ENCODE data around the gene DHRS12.

The DHRS12 gene

GRCh38 chr13:51806566-51806965, 2.6 kb upstream of the DHRS12 start:
- no peak for DNase-seq

GRCh38 chr13:51805925-51806324, 2.0 kb upstream of the DHRS12 start:
- DNase-seq, result no peak

- DNase-seq, result no peak
Measured at GRCh38 chr13:51805313-51805712, 1.4 kb upstream of the DHRS12 start.

GRCh38 chr13:51804295-51805172, 571 bp upstream of the DHRS12 start:
- DNase-seq, result no peak

GRCh38 chr13:51802631-51803418, 1.1 kb downstream of the DHRS12 start:
- no peak for DNase-seq

- DNase-seq, result no peak
Measured at GRCh38 chr13:51801631-51802099, 2.3 kb downstream of the DHRS12 start.

GRCh38 chr13:51800486-51800885, 3.5 kb downstream of the DHRS12 start:
- DNase-seq, result no peak

- DNase-seq, result no peak
Measured at GRCh38 chr13:51799261-51799660, 4.7 kb downstream of the DHRS12 start.

- peak; percentile 92 for DNase-seq
Measured at GRCh38 chr13:51797664-51798488, 6.1 kb downstream of the DHRS12 start.

GRCh38 chr13:51796546-51796945, 7.4 kb downstream of the DHRS12 start:
- no peak for DNase-seq

GRCh38 chr13:51795419-51795818, 8.5 kb downstream of the DHRS12 start:
- DNase-seq, result no peak

GRCh38 chr13:51794964-51795363, 9.0 kb downstream of the DHRS12 start:
- DNase-seq, result no peak

- no peak for DNase-seq
Measured at GRCh38 chr13:51793570-51794271, 10.2 kb downstream of the DHRS12 start.

- no peak for DNase-seq
Measured at GRCh38 chr13:51786425-51787265, 17.3 kb downstream of the DHRS12 start.

GRCh38 chr13:51785712-51786424, 18.1 kb downstream of the DHRS12 start:
- peak; percentile 98 for DNase-seq

- DNase-seq, result no peak
Measured at GRCh38 chr13:51784097-51784496, 19.9 kb downstream of the DHRS12 start.

GRCh38 chr13:51783428-51784094, 20.4 kb downstream of the DHRS12 start:
- DNase-seq, result no peak

GRCh38 chr13:51782026-51782710, 21.8 kb downstream of the DHRS12 start:
- no peak for DNase-seq

- no peak for DNase-seq
Measured at GRCh38 chr13:51781246-51782022, 22.5 kb downstream of the DHRS12 start.

Data from NCI-H524 treated with DMSO at 0.1 percent for 48 hours (cell line).